HG03342 (cell line): ENCODE data around the gene CCL27.

Experiments used
- ATAC-seq: cut with Tn5 transposase; IDR thresholded peaks from one replicate; pipeline ENCODE4 v1.9.1; 2021; ENCODE audit warnings: mild to moderate bottlenecking, moderate library complexity; ENCODE audit not compliant: unreplicated experiment

The CCL27 gene

GRCh38 chr9:34628656-34629490 lies 33.6 kb downstream of the CCL27 start, which contains the start of gene ARID3C:
Gene ARID3C (minus strand): TSS chr9:34629066. CDS start chr9:34628014, 1,052 bp downstream.
- no peak for ATAC-seq

GRCh38 chr9:34627716-34628655 lies 34.5 kb downstream of the CCL27 start:
- ATAC-seq = no peak

GRCh38 chr9:34625186-34625486 lies 37.3 kb downstream of the CCL27 start:
- no peak for ATAC-seq

- no peak for ATAC-seq
Observed at GRCh38 chr9:34624475-34625185, 37.8 kb downstream of the CCL27 start.

- ATAC-seq = no peak
Observed at GRCh38 chr9:34623374-34624235, 38.9 kb downstream of the CCL27 start.

- peak; percentile 98 for ATAC-seq
Observed at GRCh38 chr9:34620061-34620994, 42.1 kb downstream of the CCL27 start, which contains the start of gene DCTN3. Gene DCTN3 (minus strand): TSS chr9:34620495. CDS start chr9:34620464, 31 bp downstream.

GRCh38 chr9:34615132-34615531 lies 47.3 kb downstream of the CCL27 start:
- ATAC-seq = no peak

- no peak for ATAC-seq
Observed at GRCh38 chr9:34612788-34613390, 49.6 kb downstream of the CCL27 start.
